Keratinocyte (primary cell): ENCODE data around the gene RGL3.

ENCODE experiments used
- EZH2 ChIP-seq: IDR thresholded peaks from one replicate; pipeline ENCODE4 v1.6.1; 2012; ENCODE audit warnings: inconsistent platforms, mild to moderate bottlenecking, low read length, moderate library complexity
- TF ChIP-seq, protein P1 (sequence below), 3 experiments: IDR thresholded peaks in 1 of 3; conservative IDR thresholded peaks in 1 of 3; optimal IDR thresholded peaks in 1 of 3; 2 replicates in 2 of 3; 3 replicates in 1 of 3; pipeline versions ENCODE3 to v1.5.1; 2011; ENCODE audit warnings: low read length in 3 of 3, mild to moderate bottlenecking in 3 of 3, moderate library complexity in 2 of 3, control low read depth in 1 of 3, inconsistent platforms in 1 of 3; ENCODE audit not compliant: insufficient read depth in 2 of 3; ENCODE audit errors: extremely low read depth in 1 of 3

DNA sequence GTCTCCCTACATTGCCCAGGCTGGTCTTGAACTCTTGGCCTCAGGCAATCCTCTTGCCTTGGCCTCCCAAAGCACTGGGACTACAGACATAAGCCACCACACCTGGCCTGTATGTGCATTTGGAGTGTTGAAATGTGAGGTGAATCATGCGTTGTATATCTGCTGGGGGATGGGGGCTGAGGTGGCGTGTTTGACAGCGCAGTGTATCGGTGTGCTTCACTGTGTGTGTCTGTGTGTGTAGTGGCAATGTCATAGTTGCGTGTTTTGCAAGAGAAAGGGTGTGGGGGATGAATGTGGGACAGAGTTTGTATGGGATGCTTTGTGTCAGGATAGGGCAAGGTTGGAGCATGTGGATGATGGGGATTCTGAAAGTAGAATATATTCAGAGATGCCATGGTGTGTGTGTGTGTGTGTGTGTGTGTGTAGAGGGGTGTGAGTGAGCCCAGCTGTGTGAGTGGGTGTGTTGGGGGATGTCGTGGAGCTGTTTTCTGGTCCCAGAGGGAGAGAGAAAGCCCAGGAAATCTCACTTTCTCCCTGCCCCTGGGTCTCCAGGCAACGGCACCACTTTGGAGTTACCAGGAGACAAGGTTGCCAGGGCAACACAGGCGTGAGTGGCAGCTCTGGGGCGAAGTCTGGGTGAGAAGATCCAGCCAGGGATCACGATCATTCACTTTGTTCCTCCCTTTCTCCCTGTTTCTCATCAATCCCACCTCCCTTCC lies 45.8 kb downstream of the RGL3 start:
- TF ChIP-seq, protein P1, sequence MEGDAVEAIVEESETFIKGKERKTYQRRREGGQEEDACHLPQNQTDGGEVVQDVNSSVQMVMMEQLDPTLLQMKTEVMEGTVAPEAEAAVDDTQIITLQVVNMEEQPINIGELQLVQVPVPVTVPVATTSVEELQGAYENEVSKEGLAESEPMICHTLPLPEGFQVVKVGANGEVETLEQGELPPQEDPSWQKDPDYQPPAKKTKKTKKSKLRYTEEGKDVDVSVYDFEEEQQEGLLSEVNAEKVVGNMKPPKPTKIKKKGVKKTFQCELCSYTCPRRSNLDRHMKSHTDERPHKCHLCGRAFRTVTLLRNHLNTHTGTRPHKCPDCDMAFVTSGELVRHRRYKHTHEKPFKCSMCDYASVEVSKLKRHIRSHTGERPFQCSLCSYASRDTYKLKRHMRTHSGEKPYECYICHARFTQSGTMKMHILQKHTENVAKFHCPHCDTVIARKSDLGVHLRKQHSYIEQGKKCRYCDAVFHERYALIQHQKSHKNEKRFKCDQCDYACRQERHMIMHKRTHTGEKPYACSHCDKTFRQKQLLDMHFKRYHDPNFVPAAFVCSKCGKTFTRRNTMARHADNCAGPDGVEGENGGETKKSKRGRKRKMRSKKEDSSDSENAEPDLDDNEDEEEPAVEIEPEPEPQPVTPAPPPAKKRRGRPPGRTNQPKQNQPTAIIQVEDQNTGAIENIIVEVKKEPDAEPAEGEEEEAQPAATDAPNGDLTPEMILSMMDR (optimal IDR thresholded peaks at IDR 0.05 in 1 of 3, IDR thresholded peaks at IDR 0.05 in 1 of 3, conservative IDR thresholded peaks at IDR 0.05 in 1 of 3; ENCODE audit: extremely low read depth in 1 of 3, insufficient read depth in 2 of 3, low read length in 3 of 3) = no peak
- no peak for TF ChIP-seq EZH2
